ENCODE measurements around the gene ST7L.

GRCh38 chr1:112576240-112576639 is 42.7 kb downstream of the ST7L start:
- TF ChIP-seq CTCF (IDR thresholded peaks at IDR 0.05; ENCODE audit: low read depth, low read length): no peak
- no peak for TF ChIP-seq EZH2phosphoT487 (IDR thresholded peaks at IDR 0.05; ENCODE audit: low read depth)
